ENCODE data around the gene CDC7.

Gene CDC7

DNA sequence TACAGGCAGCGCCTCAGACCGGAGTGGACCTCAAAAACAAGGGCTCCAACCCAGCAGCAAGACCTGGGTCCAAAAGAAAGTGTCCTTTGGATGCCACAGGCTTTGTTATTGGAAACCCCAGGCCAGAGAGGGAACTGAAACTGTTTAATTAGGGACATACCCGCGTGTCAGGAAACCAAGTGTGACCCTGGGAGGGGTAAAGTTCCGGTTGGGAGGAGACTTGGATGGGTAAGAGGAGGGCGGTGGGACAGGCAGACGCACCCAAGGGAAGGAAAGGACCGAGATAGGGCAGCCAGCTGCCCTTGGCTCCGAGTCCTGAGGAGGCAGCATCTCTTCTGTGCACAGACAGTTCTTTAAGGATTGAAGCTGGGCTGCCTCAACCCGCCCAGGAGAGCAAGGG, 71.4 kb downstream of the CDC7 start:
- no peak overlapping the region for H3K27ac ChIP-seq (ENCODE audit: insufficient read depth, low read depth, low read length, poor library complexity, severe bottlenecking)
- H3K4me3 ChIP-seq (ENCODE audit: insufficient read depth, low read depth, low read length): no peak overlapping the region
- H3K36me3 ChIP-seq (ENCODE audit: control insufficient read depth, insufficient read depth, low read length): no peaks in the 10 kb centered on the region
- no peaks in the 10 kb centered on the region for H3K27me3 ChIP-seq (ENCODE audit: control insufficient read depth, insufficient read depth, low read length, poor library complexity, severe bottlenecking)
- H3K4me1 ChIP-seq (ENCODE audit: control insufficient read depth, insufficient read depth, low read length): no peaks in the 10 kb centered on the region
- no peaks in the 10 kb centered on the region for H3K9me3 ChIP-seq (ENCODE audit: control insufficient read depth, low read length)
- WGBS, 2 experiments: 83 to 85% methylated on average over 10 of the region's 10 CpGs

Measured in ectodermal cell (in vitro differentiated cells).